Muscle of arm (tissue), 12 donors: Measurements from ENCODE around the gene AGK. TPM values are rescaled to one million over a fixed set of nuclear protein-coding genes. Genes with fewer than 3 reads are reported as not detected.
A peak's percentile ranks its signal among the peaks of the same experiment; 100 is the strongest.
"Not testable (repeated sequence)": the region's sequence is repeated elsewhere in the genome, so short reads cannot be mapped to it uniquely, and the experiment has no call there.

Experiments used
- DNase-seq: peaks from one replicate; pipeline ENCODE4 v3.0.0-alpha.2; 2013
- polyA plus RNA-seq, 12 donors: library from polyadenylated mRNA; unstranded; fragments of 120-200 nt; gene quantifications; one replicate each; pipeline ENCODE4 v1.2.1, GENCODE V29; 2013; ENCODE audit not compliant: insufficient read length in 12 of 12

The AGK gene
- polyA plus RNA-seq, 12 donors = 14.9 to 32.5 (median 20.4) TPM; not detected in 1

DNA sequence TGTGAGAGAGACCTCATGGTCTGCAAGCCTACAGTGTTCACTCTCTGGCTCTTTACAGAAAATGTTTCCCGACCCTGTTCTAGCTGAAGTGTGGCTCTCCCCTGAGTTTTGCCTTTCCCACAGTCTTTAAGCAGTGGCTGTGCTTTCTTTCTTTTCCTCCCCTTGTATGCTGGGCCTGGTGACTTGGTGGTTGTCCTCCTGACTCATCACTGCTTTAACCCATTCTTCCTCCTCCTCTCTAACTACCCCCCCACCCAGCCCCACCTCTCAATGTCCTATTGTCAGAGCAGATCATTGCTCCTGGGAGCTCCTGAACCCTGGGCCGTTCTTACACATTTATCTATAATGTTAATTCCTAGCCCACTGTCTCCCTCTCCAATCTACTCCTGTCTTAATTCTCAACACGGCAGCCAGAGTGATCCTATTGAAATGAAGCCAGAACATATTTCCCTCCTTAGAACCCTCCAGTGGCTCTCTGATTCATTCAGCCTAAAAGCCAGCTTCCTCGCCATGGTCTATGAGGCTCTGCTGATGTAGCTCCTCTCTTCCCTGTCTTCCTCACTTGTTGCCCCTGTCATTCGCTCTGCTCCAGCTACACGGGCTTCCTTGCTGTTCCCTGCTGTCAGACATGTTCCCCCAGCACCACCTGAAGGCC is 95.7 kb downstream of the AGK start:
- DNase-seq = no peak

DNA sequence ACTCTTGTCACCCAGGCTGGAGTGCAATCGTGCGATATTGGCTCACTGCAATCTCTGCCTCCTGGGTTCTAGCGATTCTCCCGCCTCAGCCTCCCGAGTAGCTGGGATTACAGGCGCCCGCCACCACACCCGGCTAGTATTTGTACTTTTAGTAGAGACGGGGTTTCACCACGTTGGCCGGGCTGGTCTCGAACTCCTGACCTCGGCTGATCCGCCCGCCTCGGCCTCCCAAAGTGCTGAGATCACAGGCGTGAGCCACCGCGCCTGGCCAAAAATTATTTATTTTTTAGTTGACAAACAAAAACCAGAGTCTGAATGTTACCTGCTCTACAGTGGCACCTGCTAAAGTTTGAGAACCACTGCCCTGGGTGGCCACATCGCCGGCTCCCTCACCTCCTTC is 96.5 kb downstream of the AGK start:
- not testable (repeated sequence) for DNase-seq

GRCh38 chr7:141648276-141649114 is 97.3 kb downstream of the AGK start:
- DNase-seq = no peak

DNA sequence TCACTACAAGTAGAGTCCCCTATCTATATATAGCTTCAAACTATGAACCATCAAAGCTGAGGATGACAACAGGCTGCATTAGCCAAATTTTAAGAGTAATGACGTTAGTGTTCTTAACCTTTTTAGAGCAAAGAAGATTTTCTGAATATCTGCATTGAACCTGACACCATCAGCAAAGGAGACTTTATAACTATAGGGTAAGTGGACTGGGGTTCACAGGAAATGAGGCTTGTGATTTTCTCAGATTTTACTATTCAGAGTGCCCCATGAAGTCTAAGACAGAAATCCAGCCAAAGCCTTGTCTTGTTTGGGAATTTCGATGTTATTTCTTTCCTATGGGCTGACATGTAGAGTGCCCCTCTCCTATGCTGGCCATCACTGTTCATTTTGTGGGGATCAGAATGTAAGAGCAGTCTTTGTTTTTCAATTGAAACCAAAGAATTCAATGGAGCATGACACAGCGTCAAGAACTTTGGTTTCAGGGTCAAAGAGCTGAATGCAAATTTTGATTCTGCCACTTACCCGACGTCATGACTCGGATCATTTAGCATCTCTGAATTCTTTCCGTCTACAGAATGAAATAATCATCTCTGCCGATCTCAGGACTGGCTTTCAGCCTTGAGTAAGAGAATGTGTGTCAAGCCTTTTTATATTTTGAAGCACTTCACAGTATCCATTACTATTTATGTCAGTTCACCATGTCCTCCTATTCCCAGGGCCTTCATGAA is 98.1 kb downstream of the AGK start:
- no peak for DNase-seq

DNA sequence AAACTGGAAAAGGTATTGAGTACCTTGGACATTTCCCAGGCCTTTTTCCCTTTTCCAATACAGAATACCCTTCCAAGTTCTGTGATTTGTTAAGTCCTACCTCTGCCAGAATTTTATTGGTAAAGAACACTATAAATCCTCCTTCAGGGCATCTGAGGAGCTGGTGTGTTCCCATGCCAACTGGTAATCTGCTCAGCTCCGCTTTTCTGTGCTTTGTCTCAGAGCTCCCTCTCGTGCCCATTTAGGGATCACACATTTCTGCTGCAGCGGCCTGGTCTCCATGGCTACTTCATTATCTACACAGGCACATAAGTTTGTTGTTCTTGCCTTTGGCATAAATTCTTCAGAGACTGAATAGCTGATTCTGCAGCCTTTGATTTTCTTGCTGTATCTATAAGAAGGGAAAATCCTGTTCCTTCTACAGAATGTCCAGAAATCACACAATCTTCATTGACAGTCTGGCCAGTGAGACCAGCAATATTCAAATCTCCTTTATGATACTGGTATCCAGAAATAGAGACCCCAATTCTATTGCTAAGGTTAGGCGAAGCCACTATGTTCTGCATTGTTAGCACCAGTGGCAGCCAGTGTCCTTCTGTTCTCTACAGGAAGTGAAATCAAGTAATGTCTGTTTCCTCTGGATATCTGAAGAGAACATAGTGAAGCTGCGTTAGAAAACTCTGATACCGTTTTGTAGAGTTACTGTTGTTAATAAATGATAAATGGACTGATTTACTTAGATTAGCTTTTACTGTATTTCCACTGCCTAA is 98.8 kb downstream of the AGK start:
- peak; percentile 56 for DNase-seq

DNA sequence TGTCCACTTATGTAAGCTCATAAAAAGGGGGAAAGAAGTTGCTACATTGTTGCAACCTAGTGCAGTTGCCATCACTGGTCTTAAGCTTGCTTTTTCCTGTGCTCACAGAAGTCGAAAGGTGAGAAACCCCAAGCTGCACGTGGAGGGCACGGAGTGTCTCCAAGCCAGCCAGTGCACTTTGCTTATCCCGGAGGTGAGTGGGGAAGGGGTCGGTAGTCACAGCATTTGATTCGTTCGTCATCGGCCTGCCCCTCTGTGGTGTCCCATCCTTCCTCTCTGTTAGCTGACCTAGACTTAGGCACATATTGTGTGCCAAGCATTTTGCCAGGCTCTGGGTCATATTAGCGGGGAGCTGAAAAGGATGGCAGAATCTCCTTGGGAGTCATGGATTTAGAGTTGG is 100.2 kb downstream of the AGK start:
- no peak for DNase-seq

DNA sequence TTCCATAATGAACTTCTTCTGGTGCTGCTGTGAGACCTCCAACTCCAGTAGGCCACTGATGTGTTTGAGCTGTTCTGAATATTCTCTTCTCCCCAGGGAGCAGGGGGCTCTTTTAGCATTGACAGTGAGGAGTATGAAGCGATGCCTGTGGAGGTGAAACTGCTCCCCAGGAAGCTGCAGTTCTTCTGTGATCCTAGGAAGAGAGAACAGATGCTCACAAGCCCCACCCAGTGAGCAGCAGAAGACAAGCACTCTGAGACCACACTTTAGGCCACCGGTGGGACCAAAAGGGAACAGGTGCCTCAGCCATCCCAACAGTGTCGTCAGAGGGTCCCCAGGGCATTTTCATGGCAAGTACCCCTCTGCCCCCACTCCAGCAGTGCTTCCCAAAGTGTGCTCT is 101.5 kb downstream of the AGK start:
- no peak for DNase-seq

DNA sequence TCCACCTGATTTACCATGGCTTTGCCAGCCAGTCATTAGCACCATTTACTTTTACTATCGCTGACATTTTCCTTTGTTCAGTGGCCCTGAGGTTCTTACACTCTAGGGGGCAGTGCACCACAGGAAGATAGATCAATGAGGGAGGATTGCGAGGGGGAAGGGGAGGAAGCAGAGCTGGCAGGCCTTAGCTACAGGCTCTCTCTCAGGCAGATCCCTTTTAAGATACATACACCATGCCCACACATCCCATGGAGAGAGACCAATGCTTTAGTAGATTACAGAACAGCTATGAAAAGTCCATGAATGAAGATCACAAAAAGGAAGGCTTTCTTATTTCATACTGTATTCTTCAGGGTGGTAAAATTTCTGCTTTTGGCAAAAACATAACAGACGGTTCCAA is 103.3 kb downstream of the AGK start:
- DNase-seq = peak; percentile 38

- no peak for DNase-seq
These were observed 108.3 kb downstream of the AGK start for GRCh38 chr7:141659501-141659900.

DNA sequence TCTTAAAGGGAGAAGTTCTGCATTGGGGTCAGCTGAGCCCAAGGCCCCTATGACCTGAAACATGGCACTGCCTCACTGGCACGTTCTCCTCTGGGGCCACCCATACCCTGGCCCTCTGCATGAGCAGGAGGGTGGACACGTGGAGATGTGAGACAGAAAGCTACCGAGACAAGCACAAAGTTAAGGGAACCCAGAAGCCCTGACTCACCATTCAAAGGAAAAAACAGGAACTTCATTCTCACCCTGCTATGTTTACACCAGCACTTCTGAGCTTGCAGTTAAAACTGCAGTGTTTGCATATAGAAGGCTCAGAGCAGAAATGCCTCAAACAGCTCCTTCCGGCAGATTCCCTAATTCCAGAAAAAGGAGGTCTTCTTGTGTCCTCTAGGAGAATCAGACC is 109.0 kb downstream of the AGK start:
- DNase-seq = peak; percentile 14

DNA sequence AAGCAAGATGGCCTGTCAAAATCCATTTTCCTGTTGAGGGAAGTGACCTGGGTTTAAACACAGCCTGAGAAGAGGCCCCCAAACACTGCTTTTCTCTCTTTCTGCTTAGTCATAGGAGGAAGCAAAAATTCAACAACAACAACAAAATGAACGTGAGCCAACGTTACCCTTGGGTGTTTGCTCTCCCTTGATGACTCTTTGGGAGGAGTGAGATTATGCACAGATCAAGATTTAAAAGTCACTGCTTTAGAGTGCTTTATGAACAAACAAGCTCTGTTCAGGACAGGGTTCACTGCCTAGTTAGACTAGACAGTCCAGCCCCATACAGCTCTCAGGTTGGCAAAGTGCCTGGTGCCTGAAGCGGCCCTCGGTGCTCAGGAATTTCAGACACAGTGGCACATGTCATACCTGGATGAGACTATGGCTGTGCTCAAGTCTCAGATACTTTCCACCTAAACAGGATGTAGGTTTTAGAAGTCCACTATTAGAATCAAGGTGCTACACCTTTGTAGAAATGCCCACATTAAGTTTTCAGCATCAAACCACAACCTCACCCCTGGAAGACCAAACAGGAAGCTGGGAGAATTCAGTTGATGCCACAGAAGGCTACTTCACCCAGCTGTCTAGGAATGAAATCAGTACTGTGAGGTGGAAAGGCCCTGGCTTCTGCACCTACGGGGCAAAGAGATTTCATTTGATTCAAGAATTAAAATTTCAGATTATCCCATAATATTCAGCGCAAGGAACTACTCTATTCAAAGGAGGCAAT is 112.1 kb downstream of the AGK start:
- no peak for DNase-seq

DNA sequence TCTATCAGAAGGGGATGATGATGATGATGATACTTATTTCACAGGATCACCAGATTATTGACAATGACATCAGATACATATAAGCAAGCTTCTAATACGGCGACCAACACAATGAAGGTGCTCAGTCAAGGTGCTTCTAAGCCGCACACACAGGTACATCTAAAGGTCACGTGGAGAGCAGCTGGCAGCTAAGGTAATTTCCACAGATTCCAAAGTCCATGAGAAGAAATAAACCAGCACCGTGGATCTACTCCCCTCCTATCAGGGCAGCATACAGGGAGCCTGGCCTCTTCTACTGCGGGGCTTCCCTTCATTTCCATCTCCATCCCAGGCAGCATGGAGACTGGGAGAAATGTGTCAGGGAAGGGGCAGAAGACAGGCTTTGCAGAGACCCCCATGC is 113.2 kb downstream of the AGK start:
- DNase-seq = no peak

- DNase-seq = no peak
These were observed 114.2 kb downstream of the AGK start for GRCh38 chr7:141665208-141666035.

DNA sequence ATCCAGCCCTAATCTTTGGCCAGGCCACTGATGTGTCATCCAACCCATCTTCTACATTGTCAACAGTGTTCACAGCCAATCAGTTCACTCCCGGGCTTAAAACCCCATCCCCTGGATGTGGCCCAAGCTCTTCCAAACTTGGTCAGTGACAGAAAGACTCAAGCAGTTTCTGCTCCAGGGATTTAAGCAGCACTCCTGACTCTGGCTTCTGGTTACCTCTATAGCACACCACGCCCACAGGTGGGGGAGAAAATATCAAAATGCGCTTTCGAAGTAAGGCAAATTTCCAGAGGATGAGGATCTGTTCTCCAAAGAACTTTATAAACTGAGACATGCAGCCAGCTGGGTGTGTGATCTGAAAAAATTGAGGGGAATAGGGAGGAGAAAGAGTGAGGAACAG is 114.9 kb downstream of the AGK start:
- DNase-seq = no peak

DNA sequence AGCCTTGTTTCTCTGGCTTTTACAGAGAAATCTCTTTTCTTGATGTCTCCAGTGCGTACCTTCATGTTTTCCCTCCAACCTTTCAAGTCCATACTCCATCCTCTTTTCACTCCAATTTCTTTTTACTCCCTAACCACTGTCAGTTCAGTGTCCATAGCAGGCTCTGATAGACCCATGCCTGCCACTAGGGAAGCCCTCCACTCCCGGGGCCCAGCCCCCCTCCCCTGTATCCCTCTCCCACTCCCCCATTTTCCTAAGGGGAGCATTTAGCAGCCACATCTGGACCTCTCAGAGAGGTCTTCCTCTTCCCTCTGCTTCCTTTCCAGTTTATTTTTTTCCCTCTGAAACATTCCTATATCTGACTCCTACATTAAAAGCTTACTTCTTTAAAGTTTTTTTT is 117.6 kb downstream of the AGK start:
- no peak for DNase-seq

GRCh38 chr7:141671705-141672496 is 120.7 kb downstream of the AGK start:
- DNase-seq = no peak

- no peak for DNase-seq
These were observed 122.1 kb downstream of the AGK start for GRCh38 chr7:141673346-141673745.

DNA sequence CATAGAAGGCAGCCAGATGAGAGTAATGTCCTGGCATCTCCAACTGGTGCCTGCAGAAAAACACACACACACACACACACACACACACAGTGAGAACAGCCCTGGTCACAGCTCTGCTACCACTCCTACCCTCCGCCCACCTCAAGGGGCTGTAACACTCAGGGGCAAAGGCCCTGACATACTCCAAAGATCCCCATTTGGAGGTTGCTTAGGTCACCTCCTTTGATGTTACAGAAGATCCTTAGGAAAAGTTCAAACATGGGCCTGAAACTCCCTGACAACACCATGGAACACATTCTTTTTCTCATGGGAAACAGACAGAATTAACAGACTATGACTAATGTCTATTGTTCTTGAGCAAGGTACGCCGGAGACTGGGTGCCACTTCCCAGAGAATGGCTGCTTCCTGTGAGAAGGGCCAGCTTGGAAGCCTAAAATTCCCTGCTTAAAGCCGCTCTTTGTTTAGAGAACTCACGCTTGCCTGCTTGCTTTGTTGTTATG is 123.0 kb downstream of the AGK start:
- no peak for DNase-seq

- DNase-seq = no peak
These were observed 123.5 kb downstream of the AGK start for GRCh38 chr7:141674702-141675101.
